A673 (cell line): ENCODE data around the gene IFT74. TPM values are rescaled to one million over a fixed set of nuclear protein-coding genes. Genes with fewer than 3 reads are reported as not detected.

ENCODE experiments used
- BruUV-seq: library from RNA; stranded (reverse); fragments of 400-500 nt; replicated peaks from 2 replicates; lab custom pipeline; 2021; lab: Mats Ljungman, UMichigan
- CTCF ChIA-PET: fragments of 300-600 bp; sonication (Branson Sonifier 250); formaldehyde crosslinking; loops from one replicate; lab custom pipeline; 2022; ENCODE audit warnings: antibody characterized with exemption; lab: Charles Lee
- POLR2A ChIA-PET: fragments of 300-600 bp; sonication (Branson Sonifier 250); formaldehyde crosslinking; loops from one replicate; lab custom pipeline; 2022; ENCODE audit warnings: antibody characterized with exemption; ENCODE audit not compliant: low non-redundant PET; lab: Charles Lee
- DNase-seq: peaks from one replicate; pipeline ENCODE4 v3.0.0-alpha.2; 2015; ENCODE audit warnings: low spot score
- H3K27ac ChIP-seq: fragments of 200-600 bp; sonication (generic); 2 replicates; pipeline ENCODE4 v1.5.1; 2016; ENCODE audit warnings: mixed run types, low read depth, mild to moderate bottlenecking, mixed read lengths, antibody characterized with exemption, low read length; ENCODE audit not compliant: poor library complexity, severe bottlenecking
- H3K27me3 ChIP-seq: fragments of 200-600 bp; sonication (generic); replicated peaks from 2 replicates; pipeline ENCODE4 v1.6.1; 2017; ENCODE audit warnings: mixed run types, low read depth, mild to moderate bottlenecking, mixed read lengths, antibody characterized with exemption, low read length; ENCODE audit not compliant: insufficient read depth, poor library complexity
- H3K36me3 ChIP-seq: fragments of 200-600 bp; sonication (generic); 2 replicates; pipeline ENCODE4 v1.6.1; 2016; ENCODE audit warnings: mixed run types, mild to moderate bottlenecking, mixed read lengths, antibody characterized with exemption, low read length; ENCODE audit not compliant: insufficient read depth, poor library complexity, severe bottlenecking
- H3K4me1 ChIP-seq: fragments of 200-600 bp; sonication (generic); 2 replicates; pipeline ENCODE4 v1.6.1; 2017; ENCODE audit warnings: mixed run types, mild to moderate bottlenecking, mixed read lengths, antibody characterized with exemption, low read length; ENCODE audit not compliant: insufficient read depth, poor library complexity, severe bottlenecking
- H3K4me3 ChIP-seq: fragments of 200-600 bp; sonication (generic); 2 replicates; pipeline ENCODE4 v1.5.1; 2016; ENCODE audit warnings: low read depth, mixed run types, mild to moderate bottlenecking, mixed read lengths, low read length; ENCODE audit not compliant: poor library complexity, severe bottlenecking
- H3K9me3 ChIP-seq: fragments of 200-600 bp; sonication (generic); 2 replicates; pipeline ENCODE4 v1.6.1; 2016; ENCODE audit warnings: mixed run types, low read depth, mild to moderate bottlenecking, mixed read lengths, antibody characterized with exemption, low read length; ENCODE audit not compliant: poor library complexity, severe bottlenecking
- EZH2 ChIP-seq: fragments of 200-600 bp; sonication (generic); IDR thresholded peaks from 2 replicates; pipeline ENCODE4 v1.6.1; 2017; ENCODE audit warnings: borderline replicate concordance, low read depth, mild to moderate bottlenecking, mixed read lengths, antibody characterized with exemption, low read length; ENCODE audit not compliant: poor library complexity, severe bottlenecking
- intact Hi-C: fragments of 100-400 bp; cut with micrococcal nuclease; formaldehyde crosslinking; loops from one replicate; pipeline ENCODE4 v1.10.0; 2022; ENCODE audit not compliant: unreplicated experiment
- total RNA-seq: library from RNA; stranded (reverse); gene quantifications from 2 replicates; pipeline ENCODE4 v1.2.3, GENCODE V29; 2021
- TF ChIP-seq, protein P1 (sequence below): fragments of 300-800, 200-600 bp; sonication (generic); conservative IDR thresholded peaks from 2 replicates; pipeline ENCODE4 v1.5.1; 2017; ENCODE audit warnings: low read depth, mild to moderate bottlenecking, antibody characterized with exemption, low read length, moderate library complexity, mixed read lengths

IFT74 gene
- total RNA-seq, 1 experiment from 2014 or later = 9.3 TPM

- CTCF ChIA-PET = no interaction called here
- intact Hi-C loops = loop anchor here (10.0 kb wide), 1 partner anchor 1007 kb away; no protein-coding TSS in a partner anchor
These were observed 15.5 kb downstream of the IFT74 start for GRCh38 chr9:26971721-26972120.

GRCh38 chr9:26973989-26974388, 17.8 kb downstream of the IFT74 start:
- Histone ChIP-seq H3K4me1 (no peaks in the 10 kb centered on the region), H3K27ac (no peak overlapping the region), H3K36me3 (no peaks in the 10 kb centered on the region), H3K27me3 (no peaks in the 10 kb centered on the region), H3K4me3 (no peak overlapping the region), H3K9me3 (no peaks in the 10 kb centered on the region)
- BruUV-seq = no TSS peak
- ChIA-PET CTCF (no interaction called here), POLR2A (no interaction called here)
- intact Hi-C loops = loop anchor here (2.0 to 10.0 kb wide), 2 partner anchors 227 to 1009 kb away; no protein-coding TSS in a partner anchor
- TF ChIP-seq, protein P1, sequence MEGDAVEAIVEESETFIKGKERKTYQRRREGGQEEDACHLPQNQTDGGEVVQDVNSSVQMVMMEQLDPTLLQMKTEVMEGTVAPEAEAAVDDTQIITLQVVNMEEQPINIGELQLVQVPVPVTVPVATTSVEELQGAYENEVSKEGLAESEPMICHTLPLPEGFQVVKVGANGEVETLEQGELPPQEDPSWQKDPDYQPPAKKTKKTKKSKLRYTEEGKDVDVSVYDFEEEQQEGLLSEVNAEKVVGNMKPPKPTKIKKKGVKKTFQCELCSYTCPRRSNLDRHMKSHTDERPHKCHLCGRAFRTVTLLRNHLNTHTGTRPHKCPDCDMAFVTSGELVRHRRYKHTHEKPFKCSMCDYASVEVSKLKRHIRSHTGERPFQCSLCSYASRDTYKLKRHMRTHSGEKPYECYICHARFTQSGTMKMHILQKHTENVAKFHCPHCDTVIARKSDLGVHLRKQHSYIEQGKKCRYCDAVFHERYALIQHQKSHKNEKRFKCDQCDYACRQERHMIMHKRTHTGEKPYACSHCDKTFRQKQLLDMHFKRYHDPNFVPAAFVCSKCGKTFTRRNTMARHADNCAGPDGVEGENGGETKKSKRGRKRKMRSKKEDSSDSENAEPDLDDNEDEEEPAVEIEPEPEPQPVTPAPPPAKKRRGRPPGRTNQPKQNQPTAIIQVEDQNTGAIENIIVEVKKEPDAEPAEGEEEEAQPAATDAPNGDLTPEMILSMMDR = no peak
- TF ChIP-seq EZH2 = no peak
- DNase-seq = no peak

More at GRCh38 chr9:26971721-26972120, 15.5 kb downstream of the IFT74 start:
- H3K4me3 ChIP-seq = no peak overlapping the region
- no peaks in the 10 kb centered on the region for H3K27me3 ChIP-seq
- BruUV-seq = no TSS peak
- no peak overlapping the region for H3K27ac ChIP-seq
- H3K36me3 ChIP-seq = no peaks in the 10 kb centered on the region
- TF ChIP-seq EZH2 = no peak
- TF ChIP-seq, protein P1 = no peak
- POLR2A ChIA-PET = no interaction called here
- H3K9me3 ChIP-seq = no peaks in the 10 kb centered on the region
- H3K4me1 ChIP-seq = no peaks in the 10 kb centered on the region
- DNase-seq = no peak

DNA sequence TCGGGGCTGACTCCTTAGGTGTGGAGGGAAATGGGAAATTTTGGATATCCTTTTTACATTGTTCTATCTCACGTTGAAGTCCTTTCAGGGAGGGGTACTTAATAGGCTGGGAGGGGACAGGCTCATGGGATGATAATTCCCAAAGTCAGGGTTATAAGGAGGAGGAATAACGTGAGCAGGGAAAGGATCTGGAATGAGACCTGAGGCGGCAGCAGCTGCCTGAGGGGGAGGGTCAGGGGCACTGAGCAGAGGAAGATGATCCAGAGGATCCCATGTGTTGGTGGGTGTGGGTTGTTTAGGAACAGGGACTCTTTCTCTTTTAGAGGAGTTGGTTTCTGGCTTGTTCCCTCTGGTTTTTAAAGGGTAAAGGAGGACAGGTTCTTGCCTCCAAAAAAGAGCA, 18.7 kb downstream of the IFT74 start:
- H3K4me3 ChIP-seq = no peak overlapping the region
- TF ChIP-seq, protein P1 = no peak
- no peak for TF ChIP-seq EZH2
- H3K36me3 ChIP-seq = no peaks in the 10 kb centered on the region
- no peaks in the 10 kb centered on the region for H3K27me3 ChIP-seq
- DNase-seq = no peak
- no peak overlapping the region for H3K27ac ChIP-seq
- intact Hi-C loops = loop anchor here (2.0 to 10.0 kb wide), 2 partner anchors 228 to 1010 kb away; no protein-coding TSS in a partner anchor
- POLR2A ChIA-PET = no interaction called here
- H3K4me1 ChIP-seq = no peaks in the 10 kb centered on the region
- CTCF ChIA-PET = no interaction called here
- no TSS peak for BruUV-seq
- H3K9me3 ChIP-seq = no peaks in the 10 kb centered on the region
